ENCODE results near the gene ARMC8.

DNA sequence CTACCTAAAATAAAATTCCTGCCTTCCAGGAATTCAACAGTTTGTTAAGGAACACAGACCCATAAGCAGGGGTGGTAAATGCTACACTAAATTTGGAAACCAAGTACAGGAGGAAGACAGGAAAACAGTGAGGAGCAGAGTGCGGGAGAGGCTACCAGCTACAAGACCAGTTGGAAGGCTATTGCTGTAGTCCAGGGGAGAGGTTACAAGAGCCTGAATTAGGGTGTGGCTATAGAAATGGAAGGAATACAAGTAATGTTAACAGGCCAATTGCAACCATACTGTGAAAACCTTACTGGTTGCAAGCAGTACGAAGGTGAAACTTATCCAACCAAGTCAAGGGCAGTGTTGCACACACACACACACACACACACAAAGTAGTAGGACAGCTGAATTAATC, 880 bp upstream of the ARMC8 start:
- TF ChIP-seq, protein P1, sequence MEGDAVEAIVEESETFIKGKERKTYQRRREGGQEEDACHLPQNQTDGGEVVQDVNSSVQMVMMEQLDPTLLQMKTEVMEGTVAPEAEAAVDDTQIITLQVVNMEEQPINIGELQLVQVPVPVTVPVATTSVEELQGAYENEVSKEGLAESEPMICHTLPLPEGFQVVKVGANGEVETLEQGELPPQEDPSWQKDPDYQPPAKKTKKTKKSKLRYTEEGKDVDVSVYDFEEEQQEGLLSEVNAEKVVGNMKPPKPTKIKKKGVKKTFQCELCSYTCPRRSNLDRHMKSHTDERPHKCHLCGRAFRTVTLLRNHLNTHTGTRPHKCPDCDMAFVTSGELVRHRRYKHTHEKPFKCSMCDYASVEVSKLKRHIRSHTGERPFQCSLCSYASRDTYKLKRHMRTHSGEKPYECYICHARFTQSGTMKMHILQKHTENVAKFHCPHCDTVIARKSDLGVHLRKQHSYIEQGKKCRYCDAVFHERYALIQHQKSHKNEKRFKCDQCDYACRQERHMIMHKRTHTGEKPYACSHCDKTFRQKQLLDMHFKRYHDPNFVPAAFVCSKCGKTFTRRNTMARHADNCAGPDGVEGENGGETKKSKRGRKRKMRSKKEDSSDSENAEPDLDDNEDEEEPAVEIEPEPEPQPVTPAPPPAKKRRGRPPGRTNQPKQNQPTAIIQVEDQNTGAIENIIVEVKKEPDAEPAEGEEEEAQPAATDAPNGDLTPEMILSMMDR (IDR thresholded peaks at IDR 0.05) = no peak
- no peak for TF ChIP-seq EP300 (IDR thresholded peaks at IDR 0.05)

Measured in stomach (tissue), 4 donors.